ENCODE results near the gene KCNQ1OT1.

The KCNQ1OT1 gene

DNA sequence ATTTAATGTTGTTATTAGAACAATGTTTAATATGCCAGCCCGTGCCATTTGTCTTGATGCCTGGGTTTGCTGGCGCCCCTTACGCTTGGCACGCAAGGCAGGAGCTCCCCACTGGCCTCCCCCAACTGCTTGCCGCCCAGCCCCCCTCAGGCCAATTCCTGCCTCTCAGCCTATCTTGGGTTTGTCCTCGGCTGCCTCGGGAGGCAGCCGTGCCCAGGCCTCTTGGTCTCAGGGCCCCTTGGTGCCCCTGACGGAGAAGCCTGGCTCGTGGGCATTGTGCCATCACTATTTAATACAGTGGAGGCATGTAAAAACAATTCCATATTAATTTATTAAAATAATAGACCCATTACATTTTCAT lies 119.8 kb downstream of the KCNQ1OT1 start:
- Histone ChIP-seq H3K9me3 (ENCODE audit: low read length) (no peaks in the 10 kb centered on the region), H3K79me2 (ENCODE audit: insufficient read depth, low read length) (no peaks in the 10 kb centered on the region), H4K20me1 (ENCODE audit: insufficient read depth, low read length) (no peaks in the 10 kb centered on the region), H3K27ac (ENCODE audit: low read depth, low read length, poor library complexity, severe bottlenecking) (no peak overlapping the region), H3K4me2 (ENCODE audit: low read length) (no peak overlapping the region), H3K36me3 (ENCODE audit: insufficient read depth, low read length) (no peaks in the 10 kb centered on the region), H2AFZ (ENCODE audit: low read length) (no peak overlapping the region), H3F3A (ENCODE audit: insufficient read depth, low read length) (no peaks in the 10 kb centered on the region), H3K4me3 (ENCODE audit: low read depth, low read length, poor library complexity, severe bottlenecking) (no peak overlapping the region), H3K9ac (ENCODE audit: low read length) (no peak overlapping the region), H3K27me3 (ENCODE audit: insufficient read depth, low read length) (no peaks in the 10 kb centered on the region), H3K9me2 (ENCODE audit: low read depth, low read length) (no peaks in the 10 kb centered on the region), H3K4me1 (ENCODE audit: insufficient read depth, low read length, severe bottlenecking) (no peaks in the 10 kb centered on the region)
- no peak for TF ChIP-seq EZH2 (IDR thresholded peaks at IDR 0.05; ENCODE audit: borderline replicate concordance, low read length)
- TF ChIP-seq, protein P1, sequence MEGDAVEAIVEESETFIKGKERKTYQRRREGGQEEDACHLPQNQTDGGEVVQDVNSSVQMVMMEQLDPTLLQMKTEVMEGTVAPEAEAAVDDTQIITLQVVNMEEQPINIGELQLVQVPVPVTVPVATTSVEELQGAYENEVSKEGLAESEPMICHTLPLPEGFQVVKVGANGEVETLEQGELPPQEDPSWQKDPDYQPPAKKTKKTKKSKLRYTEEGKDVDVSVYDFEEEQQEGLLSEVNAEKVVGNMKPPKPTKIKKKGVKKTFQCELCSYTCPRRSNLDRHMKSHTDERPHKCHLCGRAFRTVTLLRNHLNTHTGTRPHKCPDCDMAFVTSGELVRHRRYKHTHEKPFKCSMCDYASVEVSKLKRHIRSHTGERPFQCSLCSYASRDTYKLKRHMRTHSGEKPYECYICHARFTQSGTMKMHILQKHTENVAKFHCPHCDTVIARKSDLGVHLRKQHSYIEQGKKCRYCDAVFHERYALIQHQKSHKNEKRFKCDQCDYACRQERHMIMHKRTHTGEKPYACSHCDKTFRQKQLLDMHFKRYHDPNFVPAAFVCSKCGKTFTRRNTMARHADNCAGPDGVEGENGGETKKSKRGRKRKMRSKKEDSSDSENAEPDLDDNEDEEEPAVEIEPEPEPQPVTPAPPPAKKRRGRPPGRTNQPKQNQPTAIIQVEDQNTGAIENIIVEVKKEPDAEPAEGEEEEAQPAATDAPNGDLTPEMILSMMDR (IDR thresholded peaks at IDR 0.05; ENCODE audit: low read length) = no peak

DNA sequence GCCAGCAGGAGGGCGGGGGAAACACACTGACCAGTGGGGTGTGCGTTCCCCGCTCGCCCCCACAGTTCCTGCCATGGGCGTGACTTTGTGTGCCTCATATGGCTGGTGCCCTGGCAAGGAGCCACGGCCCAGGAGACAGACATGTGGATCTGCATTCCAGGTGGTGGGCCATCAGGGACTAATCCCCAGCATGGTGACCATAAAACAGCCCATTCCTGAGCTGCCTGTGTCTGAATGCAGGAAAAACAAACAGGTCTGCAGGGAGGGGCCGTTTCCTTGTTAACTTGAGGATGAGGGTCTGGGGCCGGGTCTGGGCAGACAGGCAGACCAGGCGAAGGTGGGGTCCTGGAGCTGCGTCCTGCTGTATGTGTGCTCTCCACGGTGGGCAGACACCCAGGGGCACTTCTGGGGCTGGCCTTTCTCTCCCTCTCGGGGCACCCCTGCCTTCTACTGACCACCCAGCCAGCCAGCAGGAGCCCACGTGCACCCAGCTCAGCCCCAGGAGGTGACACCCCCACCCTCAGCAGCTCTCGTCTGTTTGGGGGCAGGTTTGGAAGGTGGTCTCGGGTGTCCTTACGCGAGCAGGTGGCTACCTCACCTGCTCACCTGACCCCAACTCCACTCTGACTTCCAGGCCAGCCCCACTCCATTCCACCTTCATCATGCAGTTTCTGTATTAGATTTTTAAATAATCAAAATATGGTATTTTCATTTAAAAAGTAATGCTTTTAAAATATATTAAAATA lies 120.3 kb downstream of the KCNQ1OT1 start:
- no peaks in the 10 kb centered on the region for H3K9me3 ChIP-seq (ENCODE audit: low read length)
- H3K9me2 ChIP-seq (ENCODE audit: low read depth, low read length) = no peaks in the 10 kb centered on the region
- no peaks in the 10 kb centered on the region for H3K27me3 ChIP-seq (ENCODE audit: insufficient read depth, low read length)
- H3F3A ChIP-seq (ENCODE audit: insufficient read depth, low read length) = no peaks in the 10 kb centered on the region
- no peak overlapping the region for H3K27ac ChIP-seq (ENCODE audit: low read depth, low read length, poor library complexity, severe bottlenecking)
- no peaks in the 10 kb centered on the region for H4K20me1 ChIP-seq (ENCODE audit: insufficient read depth, low read length)
- TF ChIP-seq EZH2 (IDR thresholded peaks at IDR 0.05; ENCODE audit: borderline replicate concordance, low read length) = no peak
- TF ChIP-seq, protein P1 (IDR thresholded peaks at IDR 0.05; ENCODE audit: low read length) = no peak
- H3K4me3 ChIP-seq (ENCODE audit: low read depth, low read length, poor library complexity, severe bottlenecking) = no peak overlapping the region
- H3K9ac ChIP-seq (ENCODE audit: low read length) = no peak overlapping the region
- H3K36me3 ChIP-seq (ENCODE audit: insufficient read depth, low read length) = no peaks in the 10 kb centered on the region
- H3K79me2 ChIP-seq (ENCODE audit: insufficient read depth, low read length) = no peaks in the 10 kb centered on the region
- no peaks in the 10 kb centered on the region for H3K4me1 ChIP-seq (ENCODE audit: insufficient read depth, low read length, severe bottlenecking)
- no peak overlapping the region for H2AFZ ChIP-seq (ENCODE audit: low read length)
- no peak overlapping the region for H3K4me2 ChIP-seq (ENCODE audit: low read length)

DNA sequence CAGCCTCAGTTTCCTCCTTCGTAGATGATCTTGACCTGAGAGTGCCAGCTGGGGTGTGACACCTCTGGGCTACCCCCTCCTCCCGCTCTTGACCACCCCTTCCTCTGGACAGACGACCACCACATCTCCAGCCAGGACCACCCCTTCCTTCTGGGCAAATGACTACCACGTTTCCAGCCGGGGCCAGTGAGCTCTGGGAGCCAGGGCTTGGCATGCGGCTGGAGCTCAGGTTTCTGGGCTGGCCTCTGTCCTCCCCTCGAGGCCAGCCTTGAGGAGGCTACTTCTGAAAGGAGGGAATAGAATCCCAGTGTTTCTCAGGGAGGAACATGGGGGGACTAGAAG lies 120.9 kb downstream of the KCNQ1OT1 start:
- Histone ChIP-seq H3K4me2 (ENCODE audit: low read length) (no peak overlapping the region), H3K9ac (ENCODE audit: low read length) (no peak overlapping the region), H3F3A (ENCODE audit: insufficient read depth, low read length) (no peaks in the 10 kb centered on the region), H3K79me2 (ENCODE audit: insufficient read depth, low read length) (no peaks in the 10 kb centered on the region), H3K9me2 (ENCODE audit: low read depth, low read length) (no peaks in the 10 kb centered on the region), H3K9me3 (ENCODE audit: low read length) (no peaks in the 10 kb centered on the region), H2AFZ (ENCODE audit: low read length) (no peak overlapping the region), H3K4me3 (ENCODE audit: low read depth, low read length, poor library complexity, severe bottlenecking) (no peak overlapping the region), H3K27me3 (ENCODE audit: insufficient read depth, low read length) (no peaks in the 10 kb centered on the region), H3K27ac (ENCODE audit: low read depth, low read length, poor library complexity, severe bottlenecking) (no peak overlapping the region), H3K4me1 (ENCODE audit: insufficient read depth, low read length, severe bottlenecking) (no peaks in the 10 kb centered on the region), H3K36me3 (ENCODE audit: insufficient read depth, low read length) (no peaks in the 10 kb centered on the region), H4K20me1 (ENCODE audit: insufficient read depth, low read length) (no peaks in the 10 kb centered on the region)
- TF ChIP-seq, protein P1 (IDR thresholded peaks at IDR 0.05; ENCODE audit: low read length) = no peak
- no peak for TF ChIP-seq EZH2 (IDR thresholded peaks at IDR 0.05; ENCODE audit: borderline replicate concordance, low read length)

Measured in OCI-LY1 (cell line).